ENCODE data around the gene WDR7.

- TF ChIP-seq CTCF (IDR thresholded peaks at IDR 0.05) (no peak), POLR2A (IDR thresholded peaks at IDR 0.05) (no peak)
Observed at GRCh38 chr18:57059366-57059765, 408.2 kb downstream of the WDR7 start.

Measured in testis (tissue), 2 donors.